T-helper 2 cell treated with Interferon-gamma antibody and Interleukin-4, amounts not matched to agents 100 ng/mL and 5 ng/mL, for 36 hours (primary cell): ENCODE results near the gene GPR153. TPM values are rescaled to one million over a fixed set of nuclear protein-coding genes. Genes with fewer than 3 reads are reported as not detected.
"Not testable (repeated sequence)": the region's sequence is repeated elsewhere in the genome, so short reads cannot be mapped to it uniquely, and the experiment has no call there.

Experiments used
- intact Hi-C: fragments of 100-400 bp; cut with micrococcal nuclease; formaldehyde crosslinking; loops from one replicate; pipeline ENCODE4 v1.15.1; 2023
- total RNA-seq: library from RNA; stranded (reverse); gene quantifications from 2 replicates; pipeline ENCODE4 v1.2.3, GENCODE V29; 2022

GPR153 gene
- total RNA-seq = 0.50 and 0.57 TPM in 2 replicates

DNA sequence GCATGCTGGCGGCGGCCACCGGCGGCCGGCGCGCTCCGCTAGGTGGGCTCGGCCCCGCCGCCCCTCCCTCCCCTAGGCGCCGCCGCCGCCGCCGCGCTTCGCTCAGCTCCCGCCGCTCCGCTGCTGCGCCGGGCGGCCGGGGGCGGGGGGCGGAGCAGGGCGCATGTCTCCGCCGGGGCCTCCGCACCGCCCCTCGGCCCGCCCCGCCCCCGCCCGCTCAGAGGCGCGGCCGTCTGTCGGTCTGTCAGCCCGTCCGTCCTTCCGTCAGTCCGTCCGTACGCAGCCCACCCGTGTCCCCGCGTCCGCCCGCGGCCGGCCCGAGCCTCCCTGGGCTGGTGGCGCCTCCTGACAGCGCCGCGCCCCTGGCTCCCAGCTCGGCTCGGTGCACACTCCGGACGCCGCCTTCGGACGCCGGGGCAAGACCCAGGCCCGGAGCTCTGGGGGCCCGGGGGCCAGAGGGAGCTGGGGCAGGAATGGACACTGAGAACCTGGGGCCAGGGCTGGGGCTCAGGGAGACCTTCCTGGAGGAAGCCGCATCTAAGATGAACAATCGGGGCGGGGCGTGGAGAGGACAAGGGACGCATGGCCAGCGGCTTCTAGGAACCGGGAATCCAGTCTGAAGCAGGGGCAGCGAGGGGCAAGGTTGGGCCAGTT is at the start of gene GPR153:
GPR153 (minus strand) TSS at position 138 of the 654 bp plus-strand sequence. CDS start 6,193 bp downstream, outside the sequence.
- intact Hi-C loops = loop anchor here (2.0 kb wide), 1 partner anchor 16 kb away; the partner anchor contains the start of gene HES3

DNA sequence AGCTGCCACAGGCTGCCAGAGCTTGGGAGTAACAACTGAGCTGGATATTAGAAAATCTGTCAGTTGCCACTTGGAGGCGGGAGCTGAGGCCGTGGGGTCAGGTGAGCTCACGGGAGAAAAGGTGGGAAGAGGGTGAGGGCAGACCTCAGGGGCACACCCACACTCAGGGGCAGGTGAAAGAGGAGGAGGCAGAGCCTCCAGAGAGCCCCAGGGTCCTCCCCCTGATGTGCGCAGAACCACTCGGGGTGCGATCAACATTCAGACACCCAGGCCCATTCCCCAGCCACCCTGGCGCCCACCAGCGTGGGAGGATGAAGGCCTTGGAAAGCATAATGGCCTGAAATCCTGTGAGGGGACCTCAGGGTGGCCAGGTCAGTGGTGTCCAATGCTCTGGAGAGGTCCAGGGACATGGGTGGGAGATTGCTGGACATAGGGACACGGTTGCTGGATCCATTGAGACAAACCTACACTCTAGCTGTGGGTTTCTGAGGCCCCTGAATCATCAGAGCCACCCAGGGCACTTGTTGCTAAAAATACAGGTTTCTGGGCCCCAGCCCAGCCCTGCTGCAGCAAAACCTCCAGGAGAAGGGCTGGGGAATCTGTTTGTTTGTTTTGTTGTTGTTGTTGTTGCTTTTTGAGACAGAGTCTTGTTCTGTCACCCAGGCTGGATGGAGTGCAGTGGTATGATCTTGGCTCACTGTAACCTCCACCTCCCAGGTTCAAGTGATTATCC is 49.4 kb upstream of the GPR153 start:
- intact Hi-C loops = no loop called here

DNA sequence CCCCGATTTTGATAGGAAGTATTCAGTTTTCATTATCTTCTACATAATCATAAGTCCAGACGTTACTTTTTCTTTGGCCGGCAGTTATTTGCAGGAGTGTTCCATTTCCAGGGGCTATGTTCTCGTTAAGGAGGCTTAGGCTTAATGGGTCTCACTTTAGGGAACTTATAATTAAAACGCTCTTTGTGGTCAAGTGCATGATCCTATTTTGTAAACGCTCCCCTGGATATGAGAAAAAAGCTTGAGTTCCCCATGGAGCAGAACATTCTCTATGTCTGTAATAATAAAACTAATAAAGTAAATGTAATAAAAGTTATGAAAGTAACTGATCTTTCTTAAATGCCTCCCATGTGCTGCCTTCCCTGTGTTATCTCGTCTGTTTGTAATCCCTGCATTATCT is 48.7 kb upstream of the GPR153 start:
- intact Hi-C loops = no loop called here

DNA sequence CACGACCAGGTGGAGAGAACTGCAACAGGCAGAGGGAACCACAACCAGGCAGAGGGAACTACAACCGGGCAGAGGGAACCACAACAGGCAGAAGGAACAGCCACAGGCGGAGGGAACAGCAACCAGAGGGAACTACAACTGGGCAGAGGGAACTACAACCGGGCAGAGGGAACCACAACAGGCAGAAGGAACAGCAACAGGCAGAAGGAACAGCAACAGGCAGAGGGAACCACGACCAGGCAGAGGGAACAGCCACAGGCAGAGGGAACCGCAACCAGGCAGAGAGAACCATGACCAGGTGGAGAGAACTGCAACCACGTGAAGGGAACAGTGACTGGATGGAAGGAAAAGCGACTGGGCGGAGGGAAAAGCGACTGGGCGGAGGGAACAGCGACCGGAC is 47.6 kb upstream of the GPR153 start:
- intact Hi-C loops = no loop called here

DNA sequence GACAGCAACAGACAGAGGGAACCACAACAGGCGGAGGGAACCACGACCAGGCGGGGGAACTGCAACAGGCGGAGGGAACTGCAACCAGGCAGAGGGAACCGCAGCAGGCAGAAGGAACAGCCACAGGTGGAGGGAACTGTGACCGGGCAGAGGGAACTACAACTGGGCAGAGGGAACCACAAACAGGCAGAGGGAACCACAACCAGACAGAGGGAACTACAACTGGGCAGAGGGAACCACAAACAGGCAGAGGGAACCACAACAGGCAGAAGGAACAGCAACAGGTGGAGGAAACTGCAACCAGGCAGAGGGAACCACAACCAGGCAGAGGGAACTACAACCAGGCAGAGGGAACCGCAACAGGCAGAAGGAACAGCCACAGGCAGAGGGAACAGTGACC is 46.8 kb upstream of the GPR153 start:
- intact Hi-C loops = not testable (repeated sequence)

DNA sequence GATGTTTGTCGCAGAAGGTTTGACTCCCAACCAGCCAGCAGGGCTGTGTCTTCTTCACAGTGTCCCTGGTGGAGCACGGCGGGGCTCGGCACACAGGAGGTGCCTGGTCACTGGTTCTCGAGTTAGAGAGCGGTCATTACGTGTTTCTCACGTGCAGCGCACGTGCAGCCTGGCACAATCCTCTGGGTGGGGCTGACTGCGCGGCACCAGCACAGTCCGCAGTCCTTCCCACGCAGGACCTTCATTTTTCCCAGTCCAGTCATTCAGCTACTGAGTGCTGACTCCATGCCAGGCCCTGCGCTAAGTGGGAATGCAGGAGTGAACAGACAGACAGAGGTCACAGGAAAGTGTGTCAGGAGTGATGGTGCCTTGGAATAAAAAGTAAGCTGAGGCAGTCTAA is 46.2 kb upstream of the GPR153 start:
- intact Hi-C loops = no loop called here

DNA sequence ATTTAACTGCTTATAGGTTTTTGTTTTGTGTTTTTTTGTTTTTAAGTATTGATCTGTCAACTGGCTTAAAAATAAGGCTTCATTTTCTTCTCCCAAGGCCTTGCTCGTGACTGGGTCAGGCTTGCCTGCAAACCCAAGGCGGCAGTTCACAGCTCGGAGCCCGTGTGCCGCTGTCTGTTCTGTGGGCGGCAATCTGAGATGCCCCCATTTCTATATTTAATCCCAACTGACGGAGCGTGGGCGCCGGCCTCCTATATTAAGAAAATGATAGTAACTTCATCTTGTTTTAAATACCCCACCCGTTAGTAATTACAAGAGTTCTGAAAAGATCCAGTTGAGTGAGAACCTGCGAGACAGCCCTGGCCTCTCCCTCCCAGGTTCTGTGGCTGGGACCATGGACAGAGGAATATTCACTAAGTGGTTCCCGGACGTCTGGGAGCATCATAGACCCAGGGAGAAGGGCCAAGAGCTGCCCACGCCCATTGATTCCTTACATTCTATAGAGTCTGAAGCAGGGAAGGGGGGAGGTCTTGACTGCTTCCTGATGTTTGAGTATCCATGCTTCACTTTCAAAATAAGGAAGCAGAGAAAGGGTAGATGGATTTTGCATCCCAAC is 42.6 kb upstream of the GPR153 start:
- intact Hi-C loops = no loop called here

DNA sequence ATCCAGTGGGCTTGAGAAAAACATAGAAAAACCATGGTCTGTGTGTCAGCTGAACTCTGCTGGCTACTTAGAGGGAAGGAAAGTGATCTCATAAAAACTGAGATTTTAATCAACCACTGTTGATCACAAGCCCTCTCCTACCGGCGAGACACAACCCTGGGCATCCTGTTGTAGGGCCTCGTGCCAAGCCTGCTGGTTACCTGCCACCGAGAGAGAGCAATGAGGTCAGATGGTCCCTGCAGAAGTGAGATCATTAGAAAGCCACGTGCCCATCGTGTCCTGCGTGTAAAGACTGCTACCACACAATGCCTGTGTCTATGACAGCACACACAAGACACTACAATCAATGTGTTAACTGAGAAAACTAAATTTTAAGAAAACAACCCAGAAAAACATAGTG is 41.7 kb upstream of the GPR153 start:
- intact Hi-C loops = no loop called here

DNA sequence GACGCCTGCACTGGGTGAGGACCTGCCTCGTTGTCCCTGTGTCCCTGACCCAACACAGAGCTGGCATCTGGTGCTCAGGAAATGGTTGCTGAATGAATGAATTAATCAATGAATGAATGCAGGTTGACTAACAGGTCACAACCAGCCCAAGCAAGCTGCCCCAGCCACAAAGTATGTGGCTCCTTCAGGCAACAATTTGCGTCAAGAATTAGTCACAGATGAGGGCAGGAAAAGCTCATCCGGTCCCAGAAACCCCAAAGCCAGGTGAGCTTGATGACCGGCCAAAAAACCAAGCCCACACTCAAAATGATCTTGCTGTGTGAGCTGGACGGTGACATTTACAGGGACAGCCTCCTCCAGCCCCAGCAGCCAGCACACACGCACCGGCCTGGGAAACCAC is 40.6 kb upstream of the GPR153 start:
- intact Hi-C loops = no loop called here

DNA sequence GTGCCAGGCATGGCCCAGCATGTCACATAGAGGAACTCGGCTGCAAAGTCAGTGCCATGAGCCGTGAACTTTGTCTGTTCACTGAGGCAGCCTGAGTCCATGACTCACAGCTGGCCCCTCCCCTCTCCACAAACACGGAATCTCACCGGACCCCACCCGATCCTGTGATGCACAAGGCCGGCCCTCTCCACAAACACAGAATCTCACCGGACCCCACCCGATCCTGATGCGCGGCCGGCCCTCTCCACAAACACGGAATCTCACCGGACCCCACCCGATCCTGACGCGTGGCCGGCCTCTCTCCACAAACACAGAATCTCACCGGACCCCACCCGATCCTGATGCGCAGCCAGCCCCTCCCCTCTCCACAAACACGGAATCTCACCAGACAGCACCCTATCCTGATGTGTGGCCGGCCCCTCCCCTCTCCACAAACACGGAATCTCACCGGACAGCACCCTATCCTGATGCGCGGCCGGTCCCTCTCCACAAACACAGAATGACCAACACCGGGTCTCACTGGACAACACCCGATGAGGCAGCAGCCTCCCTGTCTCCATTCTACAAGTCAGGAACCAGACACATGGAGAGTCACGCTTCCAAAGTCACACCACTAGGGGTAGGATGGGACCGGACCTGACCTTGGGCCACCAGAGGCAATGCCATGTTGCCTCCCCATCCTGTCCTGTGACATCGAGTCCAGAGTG is 39.6 kb upstream of the GPR153 start:
- intact Hi-C loops = no loop called here

DNA sequence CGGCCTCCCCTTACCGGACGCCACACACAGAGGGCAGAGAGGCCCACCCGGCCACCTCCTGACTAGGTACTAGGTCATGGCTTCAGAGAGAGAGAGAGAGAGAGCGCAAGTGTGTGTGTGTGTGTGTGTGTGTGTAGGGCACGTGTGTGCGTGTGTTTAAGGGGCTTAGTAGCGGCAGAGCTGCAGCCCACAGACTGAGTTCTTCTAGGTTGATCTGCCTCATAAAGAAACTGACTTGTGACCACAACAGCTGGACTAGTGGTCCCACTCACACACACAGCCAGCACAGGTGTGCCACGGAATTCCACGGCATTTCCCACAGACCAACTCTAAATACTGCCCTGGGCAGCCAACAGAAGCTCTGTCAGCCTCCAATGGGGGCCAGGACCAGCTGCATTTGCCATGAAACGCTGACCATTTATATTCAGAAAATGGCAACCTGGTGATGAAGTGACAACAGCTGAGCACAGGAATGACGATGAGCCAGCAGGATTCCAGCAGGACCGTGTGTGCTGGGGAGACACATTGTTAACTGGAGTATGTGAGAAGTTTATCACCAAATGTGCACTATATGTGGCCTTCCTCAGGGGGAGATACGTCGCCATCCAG is 38.8 kb upstream of the GPR153 start:
- intact Hi-C loops = no loop called here

DNA sequence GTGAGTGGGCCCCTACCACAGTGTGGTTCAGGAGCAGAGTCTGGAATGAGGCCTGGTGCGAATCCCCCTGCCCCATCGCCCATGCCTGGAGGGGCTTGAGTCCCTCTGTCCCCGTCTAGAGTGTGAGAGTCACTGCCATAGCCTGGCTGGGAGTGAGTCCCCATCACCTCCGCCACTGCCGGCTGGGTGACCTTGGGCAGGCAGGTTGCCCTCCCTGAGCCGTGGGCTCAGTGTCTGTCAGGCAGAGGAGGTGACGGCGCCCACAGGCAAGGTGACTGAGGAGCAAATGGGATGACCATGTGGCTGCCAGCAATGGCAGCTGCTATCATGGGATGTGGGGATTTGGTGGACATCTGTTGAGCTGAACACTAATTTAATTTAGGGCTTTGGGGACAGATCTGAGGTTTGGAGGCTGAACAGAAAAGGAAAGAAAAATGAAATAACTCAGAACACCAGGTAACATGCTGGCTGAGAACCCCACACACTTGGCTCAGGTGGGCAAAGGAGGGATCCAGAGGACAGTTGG is 38.1 kb upstream of the GPR153 start:
- intact Hi-C loops = no loop called here

DNA sequence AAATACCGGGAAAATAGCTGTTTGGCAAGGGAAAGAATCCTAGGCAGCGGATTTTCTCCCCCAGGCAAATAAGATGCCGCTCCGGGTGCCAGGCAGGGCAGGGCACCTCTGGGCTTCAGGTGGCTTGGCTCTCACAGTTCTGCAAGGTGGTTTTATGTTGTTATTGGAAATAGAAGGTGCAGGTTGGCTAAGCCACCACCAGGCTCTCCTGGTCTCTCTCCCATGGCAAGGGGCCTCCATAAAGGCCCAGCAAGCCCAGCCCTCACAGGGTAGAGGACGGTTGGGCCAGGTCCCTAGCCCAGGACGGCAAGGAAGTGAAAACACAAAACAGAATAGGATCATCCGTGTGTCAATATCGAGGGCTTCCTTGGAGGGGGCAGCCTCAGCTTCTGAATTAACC is 37.6 kb upstream of the GPR153 start:
- intact Hi-C loops = no loop called here

DNA sequence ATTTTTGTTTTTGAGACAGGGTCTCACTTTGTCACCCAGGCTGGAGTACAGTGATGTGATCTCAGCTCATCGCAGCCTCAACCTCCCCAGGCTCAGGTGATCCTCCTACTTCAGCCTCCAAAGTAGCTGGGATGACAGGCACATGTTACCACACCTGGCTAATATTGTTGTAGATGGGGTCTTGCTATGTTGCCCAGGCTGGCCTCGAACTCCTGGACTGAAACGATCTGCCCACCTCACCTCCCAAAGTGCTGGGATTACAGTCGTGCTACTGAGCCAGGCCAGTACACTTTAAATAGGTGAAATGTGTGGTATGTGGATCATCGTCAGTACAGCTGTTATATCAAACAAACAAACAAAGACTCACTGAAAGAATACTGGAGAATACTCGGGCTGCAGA is 35.0 kb upstream of the GPR153 start:
- intact Hi-C loops = no loop called here

DNA sequence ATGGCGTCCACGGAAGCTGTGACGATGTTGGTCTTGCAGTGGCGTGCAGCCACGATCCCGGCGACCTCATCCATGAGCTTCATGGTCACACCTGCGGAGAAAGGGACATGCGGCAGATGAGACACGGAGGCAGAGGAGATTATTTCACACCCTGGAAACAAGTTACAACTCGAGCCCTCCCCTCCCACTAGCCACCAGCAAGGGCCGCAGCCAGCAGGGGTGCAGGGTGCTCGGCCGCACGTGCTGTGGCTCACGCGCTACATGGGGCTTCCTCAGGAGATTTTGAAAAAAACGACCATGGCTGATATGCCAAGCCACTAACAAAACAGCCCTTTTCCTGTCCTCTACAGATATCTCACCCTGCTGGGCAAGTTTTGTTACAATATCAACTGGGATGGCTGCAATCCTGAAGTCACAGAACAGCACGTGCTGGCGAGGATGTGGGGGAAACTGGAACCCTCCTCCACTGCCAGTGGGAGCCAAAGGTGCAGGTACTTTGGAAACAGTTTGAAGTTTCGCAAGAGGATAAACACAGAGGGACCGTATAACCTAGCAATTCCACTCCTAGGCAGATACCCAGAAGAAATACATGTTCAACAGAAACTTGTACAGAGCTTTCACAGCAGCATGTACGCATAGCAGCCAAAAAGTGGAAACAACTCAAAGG is 34.1 kb upstream of the GPR153 start:
- intact Hi-C loops = no loop called here

DNA sequence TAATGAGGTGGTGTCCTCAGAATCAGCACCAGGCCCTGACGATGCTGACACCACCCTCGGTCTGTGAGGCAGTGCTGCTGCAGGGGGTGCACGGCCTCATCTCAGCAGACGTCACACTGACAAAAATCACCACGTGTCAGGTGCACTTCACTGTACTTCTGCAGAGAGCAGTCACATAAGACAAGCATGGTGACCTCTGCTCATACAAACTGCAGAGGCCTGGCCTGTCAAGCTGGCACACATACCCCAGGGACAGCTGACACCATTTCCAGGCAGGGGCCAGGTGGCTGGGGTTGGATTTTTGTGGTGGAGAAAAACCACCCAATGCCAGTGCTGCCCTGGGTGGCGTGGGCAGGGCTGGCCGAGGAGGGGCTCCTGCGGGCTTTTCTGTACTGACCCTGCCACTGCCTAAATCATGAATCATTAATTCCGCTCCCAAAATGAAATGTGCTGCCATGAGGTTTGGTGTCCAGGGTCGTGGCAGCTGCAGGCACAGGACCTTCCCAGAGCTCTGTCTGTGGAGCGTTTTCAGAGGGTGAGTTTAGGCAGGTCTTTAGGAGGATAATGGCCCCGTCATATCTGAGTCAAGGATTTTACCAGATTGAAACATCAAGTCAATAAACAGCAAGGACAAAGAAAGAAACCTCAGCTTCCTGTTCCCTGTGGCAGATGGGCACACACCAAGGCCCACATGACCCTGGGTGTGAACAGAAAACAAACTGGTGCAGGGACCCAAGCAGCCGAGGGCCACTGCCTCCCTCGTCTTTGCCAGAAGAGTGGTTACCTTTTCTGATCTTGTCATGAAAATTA is 33.4 kb upstream of the GPR153 start:
- intact Hi-C loops = no loop called here

DNA sequence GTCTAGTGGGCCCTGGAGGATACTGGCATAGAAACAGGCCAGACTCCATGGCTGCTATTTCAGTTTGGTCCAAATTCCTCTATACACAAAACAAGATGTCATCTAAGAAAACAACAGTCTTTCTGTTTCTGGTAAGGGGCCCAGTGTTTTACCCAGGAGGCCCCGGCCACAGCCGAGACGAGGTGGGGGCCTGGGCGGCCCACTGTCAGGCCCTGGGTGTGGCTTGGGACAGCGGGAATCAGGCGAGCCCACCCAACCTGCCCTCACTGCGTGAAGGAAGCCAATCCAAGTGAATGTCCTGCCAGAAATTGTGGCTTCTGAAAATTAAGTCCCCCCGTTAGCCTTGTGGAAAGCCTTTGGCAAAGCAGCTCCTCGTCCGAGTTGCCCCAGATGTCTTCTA is 31.2 kb upstream of the GPR153 start:
- intact Hi-C loops = no loop called here

DNA sequence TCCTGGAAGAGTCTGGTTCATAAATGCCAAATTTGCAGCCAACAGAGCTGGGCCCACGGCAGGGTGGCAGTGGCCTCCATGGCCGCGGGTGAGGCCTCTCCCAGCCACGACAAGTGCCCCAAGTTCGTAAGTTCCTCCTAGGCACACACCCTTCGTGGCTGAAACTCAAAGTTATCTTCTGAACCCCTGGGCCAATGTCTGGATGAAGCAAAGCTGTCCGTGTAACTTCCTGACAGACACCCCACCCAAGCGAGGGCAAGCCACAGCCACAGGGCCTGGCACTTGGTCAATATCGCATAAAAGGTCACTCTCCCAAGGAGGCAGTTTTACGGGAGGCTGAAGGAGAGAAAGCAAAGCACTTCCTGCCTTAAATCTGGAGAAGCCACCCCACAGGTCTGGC is 27.8 kb upstream of the GPR153 start:
- intact Hi-C loops = no loop called here

DNA sequence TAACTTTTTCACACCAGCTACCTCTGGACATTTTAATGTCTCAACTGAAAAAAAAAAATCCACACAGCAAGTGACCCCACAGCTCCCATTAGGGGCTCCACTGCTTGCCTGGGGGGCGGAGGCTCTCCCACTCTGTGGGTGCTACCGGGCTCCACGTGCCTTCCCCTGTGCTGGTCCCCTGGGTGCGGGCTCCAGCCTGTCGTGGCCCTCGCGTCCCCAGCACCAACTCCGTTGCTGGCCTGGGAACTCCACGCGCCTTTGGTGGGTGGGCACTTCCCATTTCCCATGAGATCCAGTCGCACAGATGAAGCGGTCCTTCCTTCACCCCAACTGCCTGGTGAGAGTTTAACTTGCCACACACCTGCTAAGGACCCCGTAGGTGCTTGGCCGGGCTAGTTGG is 27.1 kb upstream of the GPR153 start:
- intact Hi-C loops = no loop called here

DNA sequence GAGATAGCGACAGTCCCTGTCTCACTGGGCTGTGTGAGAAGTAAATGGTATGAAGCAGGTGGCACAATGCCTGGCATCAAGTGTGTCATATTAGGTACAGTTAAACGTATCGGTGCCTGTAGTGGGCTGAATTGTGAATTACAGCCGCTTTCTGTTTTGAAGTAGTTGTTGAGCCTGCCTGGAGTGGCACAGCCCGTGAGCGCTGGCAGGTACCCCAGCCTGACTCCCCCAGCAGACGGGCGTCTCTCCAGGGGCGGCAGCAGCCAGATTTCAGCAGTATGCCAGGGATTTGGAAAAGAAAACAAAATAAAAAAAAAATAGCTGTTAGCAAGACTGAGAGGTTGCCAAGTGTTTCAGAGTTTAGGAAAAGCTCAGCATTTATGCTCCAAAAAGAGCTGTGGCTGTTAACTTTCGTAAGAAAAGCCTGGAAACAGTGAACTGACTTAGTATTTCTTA is 26.6 kb upstream of the GPR153 start:
- intact Hi-C loops = no loop called here
